HepG2 (cell line): ENCODE measurements around the gene CARHSP1. TPM values are rescaled to one million over a fixed set of nuclear protein-coding genes. Genes with fewer than 3 reads are reported as not detected.
A peak's percentile ranks its signal among the peaks of the same experiment; 100 is the strongest.

Experiments used
- CBX2 ChIP-seq, 2 experiments: fragments of 200-600 bp in 1 of 2; sonication (generic); formaldehyde crosslinking in 1 of 2; IDR thresholded peaks; 2 replicates each; pipeline versions ENCODE4 v1.7.0 to v1.8.1; 2018 to 2022; ENCODE audit warnings: low read depth in 2 of 2, low read length in 1 of 2, mild to moderate bottlenecking in 1 of 2, missing genetic modification reagents in 1 of 2
- E2F2 ChIP-seq: sonication (generic); formaldehyde crosslinking; IDR thresholded peaks from 2 replicates; pipeline ENCODE4 v1.4.0; 2020; ENCODE audit warnings: missing genetic modification reagents, borderline replicate concordance
- ESRRA ChIP-seq: sonication (generic); formaldehyde crosslinking; IDR thresholded peaks from 2 replicates; pipeline ENCODE4 v1.5.1; 2020; ENCODE audit warnings: mild to moderate bottlenecking, low read depth, missing genetic modification reagents
- FOSL1 ChIP-seq: sonication (generic); formaldehyde crosslinking; IDR thresholded peaks from 2 replicates; pipeline ENCODE4 v1.9.0; 2021; ENCODE audit warnings: missing genetic modification reagents, borderline replicate concordance
- MZF1 ChIP-seq: sonication (generic); formaldehyde crosslinking; IDR thresholded peaks from 2 replicates; pipeline ENCODE4 v1.8.1; 2023; ENCODE audit warnings: mild to moderate bottlenecking, missing genetic modification reagents, borderline replicate concordance
- NFKBIZ ChIP-seq: IDR thresholded peaks from 2 replicates; pipeline ENCODE4 v1.6.1; 2018; ENCODE audit warnings: missing genetic modification reagents, missing compliant biosample characterization
- PRDM10 ChIP-seq: sonication (generic); formaldehyde crosslinking; IDR thresholded peaks from 2 replicates; pipeline ENCODE4 v1.4.0; 2020; ENCODE audit warnings: low read depth, missing genetic modification reagents
- ZEB1 ChIP-seq: IDR thresholded peaks from 2 replicates; pipeline ENCODE4 v1.6.1; 2012; ENCODE audit warnings: mild to moderate bottlenecking, low read depth, inconsistent platforms; ENCODE audit not compliant: insufficient replicate concordance
- ZFY ChIP-seq: sonication (generic); formaldehyde crosslinking; IDR thresholded peaks from 2 replicates; pipeline ENCODE4 v1.4.0; 2020; ENCODE audit warnings: missing genetic modification reagents
- ZKSCAN8 ChIP-seq: IDR thresholded peaks from 2 replicates; pipeline ENCODE4 v1.6.1; 2016; ENCODE audit warnings: borderline replicate concordance, missing genetic modification reagents, missing compliant biosample characterization
- ZNF205 ChIP-seq: IDR thresholded peaks from 2 replicates; pipeline ENCODE4 v1.6.1; 2018; ENCODE audit warnings: missing biosample characterization, missing genetic modification reagents
- ZNF580 ChIP-seq: IDR thresholded peaks from 2 replicates; pipeline ENCODE4 v1.6.1; 2016; ENCODE audit warnings: low read depth, borderline replicate concordance
- polyA plus RNA-seq, 8 experiments: library from polyadenylated mRNA; depleted of rRNA in 3 of 8; stranded (reverse) in 7 of 8; unstranded in 1 of 8; fragments of >200 nt; fragmentation: Illumina TruSeq in 4 of 8; extraction: Trizol in 4 of 8; gene quantifications; 2 replicates each; pipeline versions ENCODE4 v1.2.1 to v1.2.3, GENCODE V29; 2011 to 2016; ENCODE audit warnings: low read depth in 4 of 8, missing spikeins in 1 of 8, mixed read lengths in 1 of 8; ENCODE audit not compliant: insufficient read depth in 1 of 8
- total RNA-seq, 5 experiments: library from RNA; depleted of rRNA; stranded (reverse); fragments of >200 nt; fragmentation: Illumina TruSeq; extraction: Trizol; gene quantifications; 2 replicates each; pipeline ENCODE4 v1.2.3, GENCODE V29; 2016; ENCODE audit warnings: low read depth in 1 of 5
- TF ChIP-seq, protein P1 (sequence below): sonication (generic); formaldehyde crosslinking; IDR thresholded peaks from 2 replicates; pipeline ENCODE4 v1.4.0; 2020; ENCODE audit warnings: missing genetic modification reagents
- TF ChIP-seq, protein P2 (sequence below): sonication (generic); formaldehyde crosslinking; conservative IDR thresholded peaks from 2 replicates; pipeline ENCODE4 v1.4.0; 2020; ENCODE audit warnings: missing genetic modification reagents
- TF ChIP-seq, protein P3 (sequence below): IDR thresholded peaks from 2 replicates; pipeline ENCODE4 v1.6.1; 2012; ENCODE audit warnings: low read length, improper control_type of control experiment

Gene CARHSP1
- total and polyA plus RNA-seq, 2 of the 13 experiments (the other 11 are each of a cell fraction or from before 2014, with no cell fraction given): 173 to 345 TPM

DNA sequence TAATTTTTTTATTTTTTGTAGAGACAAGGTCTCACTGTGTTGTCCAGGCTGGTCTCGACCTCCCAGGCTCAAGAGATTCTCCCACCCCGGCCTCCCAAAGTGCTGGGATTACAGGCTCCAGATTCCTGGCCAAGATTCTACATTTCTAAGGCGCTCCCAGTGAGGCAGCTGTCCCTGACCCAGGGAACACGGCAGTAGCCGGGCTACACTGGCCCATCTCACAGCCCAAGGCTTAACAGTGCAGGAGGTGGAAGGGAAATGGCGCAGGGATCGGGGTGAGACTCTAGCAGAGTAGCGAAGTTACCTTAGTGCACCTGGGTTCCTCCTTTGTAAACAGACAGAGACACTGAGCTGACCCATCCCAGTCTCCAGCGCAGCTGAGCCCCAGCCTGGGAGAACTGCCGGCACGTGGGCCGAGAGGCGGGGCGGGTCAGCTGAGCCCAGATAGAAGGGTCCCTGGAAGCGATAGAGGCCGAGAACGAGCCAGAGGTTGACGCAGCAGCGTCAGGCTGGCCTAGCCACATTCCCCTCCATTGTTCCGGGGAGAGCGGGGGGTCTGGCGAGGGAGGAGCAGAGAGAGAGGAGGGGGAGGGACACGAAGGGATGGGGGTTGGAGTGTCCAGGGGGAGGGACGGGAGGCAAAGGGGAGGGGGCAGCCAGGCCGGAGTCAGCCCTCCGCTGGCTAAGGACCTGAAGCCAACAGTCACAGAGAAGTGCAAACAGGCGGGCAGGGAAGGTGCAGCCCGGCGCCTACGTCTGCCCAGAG, 2.5 kb downstream of the CARHSP1 start (continued):
- TF ChIP-seq ZKSCAN8 (CRISPR knock-in tag) (0 out of 2 replicates have a peak, but pooled peaks have one; percentile 13), MZF1 (CRISPR knock-in tag) (no peak; the same call in 1 of the 2 replicates), ESRRA (0 out of 2 replicates have a peak, but pooled peaks have one; percentile 27), PRDM10 (0 out of 2 replicates have a peak, but pooled peaks have one; percentile 55), E2F2 (CRISPR knock-in tag) (no peak), FOSL1 (CRISPR knock-in tag) (no peak), ZEB1 (no peak), ZNF580 (CRISPR knock-in tag) (peak; percentile 77), NFKBIZ (CRISPR knock-in tag) (peak; percentile 30; the same call in 1 of the 2 replicates), CBX2 (IDR thresholded peaks at IDR 0.05; ENCODE audit: low read depth, low read length) (no peak), CBX2 (CRISPR knock-in tag; IDR thresholded peaks at IDR 0.05; ENCODE audit: low read depth) (0 out of 2 replicates have a peak, but pooled peaks have one; percentile 83), ZFY (CRISPR knock-in tag) (peak; percentile 68; the same call in 1 of the 2 replicates), ZNF205 (CRISPR knock-in tag) (0 out of 2 replicates have a peak, but pooled peaks have one; percentile 63)
- TF ChIP-seq, protein P1, sequence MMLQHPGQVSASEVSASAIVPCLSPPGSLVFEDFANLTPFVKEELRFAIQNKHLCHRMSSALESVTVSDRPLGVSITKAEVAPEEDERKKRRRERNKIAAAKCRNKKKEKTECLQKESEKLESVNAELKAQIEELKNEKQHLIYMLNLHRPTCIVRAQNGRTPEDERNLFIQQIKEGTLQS (CRISPR knock-in tag): no peak
- TF ChIP-seq, protein P2, sequence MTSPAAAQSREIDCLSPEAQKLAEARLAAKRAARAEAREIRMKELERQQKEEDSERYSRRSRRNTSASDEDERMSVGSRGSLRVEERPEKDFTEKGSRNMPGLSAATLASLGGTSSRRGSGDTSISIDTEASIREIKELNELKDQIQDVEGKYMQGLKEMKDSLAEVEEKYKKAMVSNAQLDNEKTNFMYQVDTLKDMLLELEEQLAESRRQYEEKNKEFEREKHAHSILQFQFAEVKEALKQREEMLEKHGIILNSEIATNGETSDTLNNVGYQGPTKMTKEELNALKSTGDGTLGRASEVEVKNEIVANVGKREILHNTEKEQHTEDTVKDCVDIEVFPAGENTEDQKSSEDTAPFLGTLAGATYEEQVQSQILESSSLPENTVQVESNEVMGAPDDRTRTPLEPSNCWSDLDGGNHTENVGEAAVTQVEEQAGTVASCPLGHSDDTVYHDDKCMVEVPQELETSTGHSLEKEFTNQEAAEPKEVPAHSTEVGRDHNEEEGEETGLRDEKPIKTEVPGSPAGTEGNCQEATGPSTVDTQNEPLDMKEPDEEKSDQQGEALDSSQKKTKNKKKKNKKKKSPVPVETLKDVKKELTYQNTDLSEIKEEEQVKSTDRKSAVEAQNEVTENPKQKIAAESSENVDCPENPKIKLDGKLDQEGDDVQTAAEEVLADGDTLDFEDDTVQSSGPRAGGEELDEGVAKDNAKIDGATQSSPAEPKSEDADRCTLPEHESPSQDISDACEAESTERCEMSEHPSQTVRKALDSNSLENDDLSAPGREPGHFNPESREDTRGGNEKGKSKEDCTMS (CRISPR knock-in tag): 0 out of 2 replicates have a peak, but pooled peaks have one; percentile 44
- TF ChIP-seq, protein P3, sequence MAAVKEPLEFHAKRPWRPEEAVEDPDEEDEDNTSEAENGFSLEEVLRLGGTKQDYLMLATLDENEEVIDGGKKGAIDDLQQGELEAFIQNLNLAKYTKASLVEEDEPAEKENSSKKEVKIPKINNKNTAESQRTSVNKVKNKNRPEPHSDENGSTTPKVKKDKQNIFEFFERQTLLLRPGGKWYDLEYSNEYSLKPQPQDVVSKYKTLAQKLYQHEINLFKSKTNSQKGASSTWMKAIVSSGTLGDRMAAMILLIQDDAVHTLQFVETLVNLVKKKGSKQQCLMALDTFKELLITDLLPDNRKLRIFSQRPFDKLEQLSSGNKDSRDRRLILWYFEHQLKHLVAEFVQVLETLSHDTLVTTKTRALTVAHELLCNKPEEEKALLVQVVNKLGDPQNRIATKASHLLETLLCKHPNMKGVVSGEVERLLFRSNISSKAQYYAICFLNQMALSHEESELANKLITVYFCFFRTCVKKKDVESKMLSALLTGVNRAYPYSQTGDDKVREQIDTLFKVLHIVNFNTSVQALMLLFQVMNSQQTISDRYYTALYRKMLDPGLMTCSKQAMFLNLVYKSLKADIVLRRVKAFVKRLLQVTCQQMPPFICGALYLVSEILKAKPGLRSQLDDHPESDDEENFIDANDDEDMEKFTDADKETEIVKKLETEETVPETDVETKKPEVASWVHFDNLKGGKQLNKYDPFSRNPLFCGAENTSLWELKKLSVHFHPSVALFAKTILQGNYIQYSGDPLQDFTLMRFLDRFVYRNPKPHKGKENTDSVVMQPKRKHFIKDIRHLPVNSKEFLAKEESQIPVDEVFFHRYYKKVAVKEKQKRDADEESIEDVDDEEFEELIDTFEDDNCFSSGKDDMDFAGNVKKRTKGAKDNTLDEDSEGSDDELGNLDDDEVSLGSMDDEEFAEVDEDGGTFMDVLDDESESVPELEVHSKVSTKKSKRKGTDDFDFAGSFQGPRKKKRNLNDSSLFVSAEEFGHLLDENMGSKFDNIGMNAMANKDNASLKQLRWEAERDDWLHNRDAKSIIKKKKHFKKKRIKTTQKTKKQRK: no peak
